PC-3 (cell line): Measurements from ENCODE around the gene AKAP13.

Source experiments
- EZH2 ChIP-seq: fragments of 300-600 bp; sonication (generic); IDR thresholded peaks from one replicate; pipeline ENCODE4 v1.6.1; 2017; ENCODE audit warnings: antibody characterized with exemption, mild to moderate bottlenecking, low read length; ENCODE audit not compliant: unreplicated experiment
- TF ChIP-seq, protein P1 (sequence below): fragments of 300-600 bp; sonication (generic); conservative IDR thresholded peaks from 2 replicates; pipeline ENCODE4 v1.5.1; 2017; ENCODE audit warnings: antibody characterized with exemption, low read depth, mild to moderate bottlenecking, low read length

DNA sequence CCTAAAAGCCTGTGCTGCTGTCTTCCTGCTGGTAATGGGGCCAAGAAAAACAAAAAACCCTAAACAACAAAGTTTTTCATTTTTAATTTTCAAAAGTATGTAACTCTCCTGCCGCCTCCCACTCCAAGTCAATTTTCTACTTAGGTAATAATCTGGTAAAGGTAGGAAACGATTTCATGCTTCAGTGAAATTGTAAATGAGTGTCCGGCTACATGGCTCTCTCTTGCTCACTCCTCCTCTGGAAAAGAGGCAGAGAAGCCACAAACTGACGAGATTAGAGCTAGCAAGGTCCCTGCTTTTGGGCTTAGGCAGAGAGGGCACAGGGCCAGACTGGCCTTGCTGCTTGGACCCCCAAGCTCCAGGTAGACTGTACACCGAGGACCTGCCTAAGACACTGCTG is 390.9 kb downstream of the AKAP13 start:
- no peak for TF ChIP-seq EZH2
- TF ChIP-seq, protein P1, sequence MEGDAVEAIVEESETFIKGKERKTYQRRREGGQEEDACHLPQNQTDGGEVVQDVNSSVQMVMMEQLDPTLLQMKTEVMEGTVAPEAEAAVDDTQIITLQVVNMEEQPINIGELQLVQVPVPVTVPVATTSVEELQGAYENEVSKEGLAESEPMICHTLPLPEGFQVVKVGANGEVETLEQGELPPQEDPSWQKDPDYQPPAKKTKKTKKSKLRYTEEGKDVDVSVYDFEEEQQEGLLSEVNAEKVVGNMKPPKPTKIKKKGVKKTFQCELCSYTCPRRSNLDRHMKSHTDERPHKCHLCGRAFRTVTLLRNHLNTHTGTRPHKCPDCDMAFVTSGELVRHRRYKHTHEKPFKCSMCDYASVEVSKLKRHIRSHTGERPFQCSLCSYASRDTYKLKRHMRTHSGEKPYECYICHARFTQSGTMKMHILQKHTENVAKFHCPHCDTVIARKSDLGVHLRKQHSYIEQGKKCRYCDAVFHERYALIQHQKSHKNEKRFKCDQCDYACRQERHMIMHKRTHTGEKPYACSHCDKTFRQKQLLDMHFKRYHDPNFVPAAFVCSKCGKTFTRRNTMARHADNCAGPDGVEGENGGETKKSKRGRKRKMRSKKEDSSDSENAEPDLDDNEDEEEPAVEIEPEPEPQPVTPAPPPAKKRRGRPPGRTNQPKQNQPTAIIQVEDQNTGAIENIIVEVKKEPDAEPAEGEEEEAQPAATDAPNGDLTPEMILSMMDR = no peak
